ENCODE results near the gene CNDP1.

- no peak for TF ChIP-seq EZH2 (IDR thresholded peaks at IDR 0.05; ENCODE audit: borderline replicate concordance, low read depth, low read length, severe bottlenecking)
- no peak for TF ChIP-seq CTCF (IDR thresholded peaks at IDR 0.05; ENCODE audit: borderline replicate concordance, extremely low read depth, low read length, poor library complexity, severe bottlenecking)
Measured at GRCh38 chr18:74508366-74508765, 25.9 kb upstream of the CNDP1 start.
